GM12891 (cell line): ENCODE measurements around the gene SFTA2.

Experiments used
- DNase-seq: peaks from one replicate; pipeline ENCODE4 v3.0.0; 2011; ENCODE audit warnings: low spot score; ENCODE audit not compliant: insufficient read length
- FAIRE-seq: peaks from 2 replicates; lab custom pipeline; 2011; peaks lifted over from hg19 to GRCh38; lab: Jason Lieb, UNC
- PAX5 ChIP-seq: IDR thresholded peaks from 2 replicates; pipeline ENCODE4 v1.6.1; 2011; ENCODE audit warnings: low read length, moderate library complexity, mild to moderate bottlenecking; ENCODE audit not compliant: insufficient read depth, severe bottlenecking
- POLR2A ChIP-seq: IDR thresholded peaks from 2 replicates; pipeline ENCODE4 v1.6.1; 2011; ENCODE audit warnings: low read depth, low read length, control low read depth
- POLR2AphosphoS5 ChIP-seq: IDR thresholded peaks from 2 replicates; pipeline ENCODE4 v1.6.1; 2011; ENCODE audit warnings: low read depth, low read length, control low read depth
- POU2F2 ChIP-seq: IDR thresholded peaks from 2 replicates; pipeline ENCODE4 v1.6.1; 2011; ENCODE audit warnings: low read depth, mild to moderate bottlenecking, control low read depth, low read length, moderate library complexity
- SPI1 ChIP-seq: IDR thresholded peaks from 2 replicates; pipeline ENCODE4 v1.6.1; 2011; ENCODE audit warnings: low read depth, low read length, control low read depth
- TAF1 ChIP-seq: IDR thresholded peaks from 2 replicates; pipeline ENCODE4 v1.6.1; 2011; ENCODE audit warnings: low read depth, low read length, control low read depth

Gene SFTA2

GRCh38 chr6:30944051-30944450, 12.1 kb upstream of the SFTA2 start:
- DNase-seq, result no peak
- TF ChIP-seq POLR2AphosphoS5 (no peak), SPI1 (no peak), POLR2A (no peak), POU2F2 (no peak), TAF1 (no peak), PAX5 (no peak)
- no peak for FAIRE-seq

DNA sequence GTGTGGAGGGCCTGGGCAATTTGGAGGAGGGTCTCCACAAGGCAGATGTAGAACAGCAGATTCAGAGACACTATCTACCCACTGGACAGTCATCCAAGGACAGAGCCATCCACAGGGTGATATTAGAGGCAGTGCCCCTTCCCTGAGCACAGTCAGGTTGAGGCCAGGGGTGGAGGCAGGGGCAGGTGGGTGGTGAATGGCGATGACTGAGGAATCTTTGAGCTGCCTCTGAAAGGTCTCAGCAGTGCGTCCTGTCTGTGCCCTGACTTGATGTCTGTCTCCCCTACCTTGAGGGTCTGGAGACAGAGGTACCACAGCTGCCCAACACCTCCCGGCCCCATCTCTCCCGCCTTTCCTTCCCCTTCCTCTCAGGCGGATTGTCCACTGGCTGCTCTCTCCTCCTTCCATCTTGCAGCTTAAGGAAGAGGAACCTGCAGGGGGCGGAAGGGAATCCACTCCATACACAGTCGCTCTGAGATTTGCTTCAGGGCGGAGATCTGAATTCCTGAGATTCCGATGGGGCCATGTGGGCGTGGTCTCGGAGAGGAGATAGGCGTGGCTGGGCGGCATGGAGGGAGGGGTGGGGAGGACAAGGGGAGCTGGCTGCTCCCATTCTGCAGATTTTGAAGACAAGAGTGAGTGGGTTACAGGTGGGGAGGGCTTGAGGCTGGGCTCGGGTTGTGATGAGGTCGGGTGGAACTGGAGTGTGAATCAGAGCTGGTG, 10.5 kb upstream of the SFTA2 start:
- DNase-seq (no peak), FAIRE-seq (no peak)
- TF ChIP-seq POLR2AphosphoS5 (no peak), POU2F2 (no peak), PAX5 (no peak)

DNA sequence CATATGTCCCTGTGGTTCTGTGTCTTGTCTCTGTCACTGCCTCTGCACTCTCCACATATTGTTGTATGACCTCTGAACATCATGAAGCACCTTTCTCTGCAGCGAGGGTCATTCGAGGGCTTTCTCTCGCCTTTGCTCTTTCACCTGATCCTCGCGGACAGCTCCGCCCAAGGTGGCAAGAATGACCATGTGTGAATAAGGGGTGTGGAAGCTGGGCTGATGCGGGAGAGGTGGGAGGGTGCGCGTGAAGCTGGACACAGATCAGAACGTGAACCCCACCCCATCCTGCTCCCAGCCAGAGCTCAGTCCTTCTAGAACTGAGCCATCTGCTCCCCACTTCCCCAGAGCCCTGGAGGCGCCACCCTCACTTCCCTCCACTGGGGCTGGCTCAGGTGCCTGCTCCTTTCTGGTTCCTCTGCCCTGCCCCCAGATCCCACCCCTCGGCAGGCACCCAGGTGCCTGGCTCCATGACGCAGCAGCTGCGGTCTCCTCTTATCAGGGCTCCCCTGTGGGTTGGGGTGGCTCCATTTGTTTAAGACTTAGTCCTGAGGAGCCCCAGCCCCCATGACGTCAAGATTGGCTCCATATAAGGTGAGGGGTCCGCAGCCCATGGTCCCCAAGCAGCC, 8.5 kb upstream of the SFTA2 start, which contains the start of gene MUCL3:
Gene MUCL3, plus strand, starts transcription at position 613 of the 626 bp plus-strand sequence. CDS start 27 bp downstream, outside the sequence.
- TF ChIP-seq POLR2A (no peak), POU2F2 (no peak), SPI1 (no peak)
- FAIRE-seq, result no peak
- DNase-seq, result no peak

- DNase-seq (no peak), FAIRE-seq (no peak)
- TF ChIP-seq TAF1 (no peak), POLR2A (no peak), POLR2AphosphoS5 (no peak), SPI1 (no peak), PAX5 (no peak), POU2F2 (no peak)
Observed at GRCh38 chr6:30939473-30939872, 7.5 kb upstream of the SFTA2 start.

- FAIRE-seq (no peak), DNase-seq (no peak)
- no peak for TF ChIP-seq TAF1
- no peak for TF ChIP-seq POLR2AphosphoS5
- TF ChIP-seq PAX5, result no peak
- no peak for TF ChIP-seq POU2F2
- TF ChIP-seq SPI1, result no peak
- TF ChIP-seq POLR2A, result no peak
Observed at GRCh38 chr6:30938730-30939129, 6.8 kb upstream of the SFTA2 start.

- DNase-seq (no peak), FAIRE-seq (no peak)
- TF ChIP-seq POLR2A, result no peak
- TF ChIP-seq TAF1, result no peak
- no peak for TF ChIP-seq PAX5
- TF ChIP-seq POLR2AphosphoS5, result no peak
- TF ChIP-seq SPI1, result no peak
Observed at GRCh38 chr6:30937265-30937664, 5.3 kb upstream of the SFTA2 start.

- TF ChIP-seq POLR2A (no peak), SPI1 (no peak), POLR2AphosphoS5 (no peak), TAF1 (no peak), PAX5 (no peak), POU2F2 (no peak)
- DNase-seq, result no peak
- FAIRE-seq, result no peak
Observed at GRCh38 chr6:30935018-30935417, 3.0 kb upstream of the SFTA2 start.

- DNase-seq, result no peak
- FAIRE-seq, result no peak
- no peak for TF ChIP-seq POLR2AphosphoS5
- no peak for TF ChIP-seq TAF1
- no peak for TF ChIP-seq SPI1
- no peak for TF ChIP-seq POLR2A
- TF ChIP-seq PAX5, result no peak
- TF ChIP-seq POU2F2, result no peak
Observed at GRCh38 chr6:30932665-30933365, 845 bp upstream of the SFTA2 start.

DNA sequence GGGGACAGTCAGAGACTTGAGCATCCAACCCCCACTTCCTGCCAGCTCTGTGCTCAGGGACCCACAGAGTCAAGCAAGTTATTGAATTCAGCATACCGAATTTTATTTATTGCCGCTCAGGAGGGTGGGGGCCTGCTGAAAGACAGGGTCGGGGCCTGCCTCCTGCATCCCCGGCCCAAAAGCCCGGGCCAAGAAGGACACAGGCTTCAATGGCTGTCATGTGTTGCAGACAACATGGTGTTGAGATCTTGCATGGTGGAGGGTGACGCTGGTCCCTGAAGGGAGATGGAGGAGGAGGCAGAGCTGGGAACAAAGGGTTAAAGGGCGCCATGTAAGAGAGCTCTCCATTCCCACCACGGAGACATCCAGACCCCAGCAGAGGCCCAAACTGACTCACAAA, 698 bp downstream of the SFTA2 start:
- FAIRE-seq (no peak), DNase-seq (no peak)
- TF ChIP-seq POLR2AphosphoS5, result no peak
- TF ChIP-seq POU2F2, result no peak
- no peak for TF ChIP-seq POLR2A
- TF ChIP-seq SPI1, result no peak
- TF ChIP-seq TAF1, result no peak
- no peak for TF ChIP-seq PAX5

DNA sequence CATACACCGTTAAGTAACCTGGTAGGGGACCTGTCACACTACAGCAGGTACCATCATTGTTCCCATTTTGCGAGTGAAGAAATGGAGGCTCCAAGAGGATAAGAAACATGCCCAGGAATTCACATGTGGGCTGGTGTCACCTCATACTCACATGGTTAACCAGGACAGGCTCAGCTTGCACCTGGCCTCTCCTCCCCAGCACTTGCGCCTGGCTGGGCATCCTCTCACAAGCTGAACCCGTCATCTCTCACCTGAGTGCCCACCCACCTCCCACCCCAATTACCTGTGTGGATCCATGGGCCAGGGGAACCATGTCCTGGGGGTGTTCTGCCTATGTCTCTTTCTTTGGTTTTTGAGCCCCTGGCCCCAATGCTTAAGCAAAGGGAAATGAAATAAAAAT, 1.5 kb downstream of the SFTA2 start:
- TF ChIP-seq POU2F2 (no peak), POLR2AphosphoS5 (no peak), SPI1 (no peak), PAX5 (no peak), POLR2A (no peak), TAF1 (no peak)
- no peak for DNase-seq
- no peak for FAIRE-seq
